Measurements from ENCODE around the gene CARD10. TPM values are rescaled to one million over a fixed set of nuclear protein-coding genes. Genes with fewer than 3 reads are reported as not detected.

Gene CARD10
- total and polyA plus RNA-seq, 4 donors: 7.8 to 14.0 (median 8.4) TPM

- TF ChIP-seq FOXA2 (IDR thresholded peaks at IDR 0.05) (no peak), HNF4A (conservative IDR thresholded peaks at IDR 0.05) (no peak), RAD21 (IDR thresholded peaks at IDR 0.05) (no peak), YY1 (IDR thresholded peaks at IDR 0.05) (no peak), EGR1 (IDR thresholded peaks at IDR 0.05; ENCODE audit: low read depth in 2 of 2) (no peak), RXRA (IDR thresholded peaks at IDR 0.05) (no peak), GABPA (IDR thresholded peaks at IDR 0.05 in 1 of 2, conservative IDR thresholded peaks at IDR 0.05 in 1 of 2) (no peak), FOXA1 (IDR thresholded peaks at IDR 0.05) (no peak), TAF1 (conservative IDR thresholded peaks at IDR 0.05) (no peak), CTCF (IDR thresholded peaks at IDR 0.05; ENCODE audit: low read depth, low read length, missing input control) (no peak)
- TF ChIP-seq, protein P1, sequence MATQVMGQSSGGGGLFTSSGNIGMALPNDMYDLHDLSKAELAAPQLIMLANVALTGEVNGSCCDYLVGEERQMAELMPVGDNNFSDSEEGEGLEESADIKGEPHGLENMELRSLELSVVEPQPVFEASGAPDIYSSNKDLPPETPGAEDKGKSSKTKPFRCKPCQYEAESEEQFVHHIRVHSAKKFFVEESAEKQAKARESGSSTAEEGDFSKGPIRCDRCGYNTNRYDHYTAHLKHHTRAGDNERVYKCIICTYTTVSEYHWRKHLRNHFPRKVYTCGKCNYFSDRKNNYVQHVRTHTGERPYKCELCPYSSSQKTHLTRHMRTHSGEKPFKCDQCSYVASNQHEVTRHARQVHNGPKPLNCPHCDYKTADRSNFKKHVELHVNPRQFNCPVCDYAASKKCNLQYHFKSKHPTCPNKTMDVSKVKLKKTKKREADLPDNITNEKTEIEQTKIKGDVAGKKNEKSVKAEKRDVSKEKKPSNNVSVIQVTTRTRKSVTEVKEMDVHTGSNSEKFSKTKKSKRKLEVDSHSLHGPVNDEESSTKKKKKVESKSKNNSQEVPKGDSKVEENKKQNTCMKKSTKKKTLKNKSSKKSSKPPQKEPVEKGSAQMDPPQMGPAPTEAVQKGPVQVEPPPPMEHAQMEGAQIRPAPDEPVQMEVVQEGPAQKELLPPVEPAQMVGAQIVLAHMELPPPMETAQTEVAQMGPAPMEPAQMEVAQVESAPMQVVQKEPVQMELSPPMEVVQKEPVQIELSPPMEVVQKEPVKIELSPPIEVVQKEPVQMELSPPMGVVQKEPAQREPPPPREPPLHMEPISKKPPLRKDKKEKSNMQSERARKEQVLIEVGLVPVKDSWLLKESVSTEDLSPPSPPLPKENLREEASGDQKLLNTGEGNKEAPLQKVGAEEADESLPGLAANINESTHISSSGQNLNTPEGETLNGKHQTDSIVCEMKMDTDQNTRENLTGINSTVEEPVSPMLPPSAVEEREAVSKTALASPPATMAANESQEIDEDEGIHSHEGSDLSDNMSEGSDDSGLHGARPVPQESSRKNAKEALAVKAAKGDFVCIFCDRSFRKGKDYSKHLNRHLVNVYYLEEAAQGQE (IDR thresholded peaks at IDR 0.05): no peak
- TF ChIP-seq, protein P2, sequence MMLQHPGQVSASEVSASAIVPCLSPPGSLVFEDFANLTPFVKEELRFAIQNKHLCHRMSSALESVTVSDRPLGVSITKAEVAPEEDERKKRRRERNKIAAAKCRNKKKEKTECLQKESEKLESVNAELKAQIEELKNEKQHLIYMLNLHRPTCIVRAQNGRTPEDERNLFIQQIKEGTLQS (IDR thresholded peaks at IDR 0.05): no peak
- Histone ChIP-seq H3K4me1 (ENCODE audit: control insufficient read depth in 4 of 4, insufficient read depth in 4 of 4, low read length in 3 of 4) (peaks cover 0 to 5% (median 2%) of the 10 kb centered on the region in 4 donors), H3K27ac (ENCODE audit: low read depth in 1 of 2, low read length in 2 of 2) (no peak overlapping the region), H3K27me3 (ENCODE audit: control insufficient read depth in 4 of 4, insufficient read depth in 4 of 4, low read length in 3 of 4) (peaks cover 0 to 2% (median 0%) of the 10 kb centered on the region in 4 donors), H3K9ac (ENCODE audit: low read depth in 1 of 2, low read length in 2 of 2) (no peak overlapping the region), H3K36me3 (ENCODE audit: control insufficient read depth in 4 of 4, insufficient read depth in 3 of 4, low read depth in 1 of 4, low read length in 3 of 4) (no peaks in the 10 kb centered on the region), H3K9me3 (ENCODE audit: control insufficient read depth in 4 of 4, low read length in 3 of 4) (no peaks in the 10 kb centered on the region), H3K4me3 (ENCODE audit: low read depth in 1 of 3, low read length in 3 of 3) (no peak overlapping the region)
- DNase-seq (ENCODE audit: low spot score): no peak
- 73% methylated on average over 17 of the region's 17 CpGs for WGBS
Measured at GRCh38 chr22:37456346-37456745, 62.9 kb downstream of the CARD10 start.

GRCh38 chr22:37455896-37456295 lies 63.3 kb downstream of the CARD10 start:
- Histone ChIP-seq H3K27me3 (ENCODE audit: control insufficient read depth in 4 of 4, insufficient read depth in 4 of 4, low read length in 3 of 4) (peaks cover 0 to 2% (median 0%) of the 10 kb centered on the region in 4 donors), H3K9me3 (ENCODE audit: control insufficient read depth in 4 of 4, low read length in 3 of 4) (no peaks in the 10 kb centered on the region), H3K4me1 (ENCODE audit: control insufficient read depth in 4 of 4, insufficient read depth in 4 of 4, low read length in 3 of 4) (peaks cover 0 to 5% (median 2%) of the 10 kb centered on the region in 4 donors), H3K9ac (ENCODE audit: low read depth in 1 of 2, low read length in 2 of 2) (no peak overlapping the region), H3K36me3 (ENCODE audit: control insufficient read depth in 4 of 4, insufficient read depth in 3 of 4, low read depth in 1 of 4, low read length in 3 of 4) (no peaks in the 10 kb centered on the region), H3K4me3 (ENCODE audit: low read depth in 1 of 3, low read length in 3 of 3) (no peak overlapping the region), H3K27ac (ENCODE audit: low read depth in 1 of 2, low read length in 2 of 2) (no peak overlapping the region)
- TF ChIP-seq YY1 (IDR thresholded peaks at IDR 0.05): no peak
- no peak for TF ChIP-seq CTCF (IDR thresholded peaks at IDR 0.05; ENCODE audit: low read depth, low read length, missing input control)
- no peak for TF ChIP-seq HNF4G (IDR thresholded peaks at IDR 0.05)
- TF ChIP-seq RXRA (IDR thresholded peaks at IDR 0.05): no peak
- TF ChIP-seq RAD21 (IDR thresholded peaks at IDR 0.05): no peak
- TF ChIP-seq EGR1 (IDR thresholded peaks at IDR 0.05; ENCODE audit: low read depth in 2 of 2): no peak
- no peak for TF ChIP-seq TAF1 (conservative IDR thresholded peaks at IDR 0.05)
- TF ChIP-seq, protein P1 (IDR thresholded peaks at IDR 0.05): no peak
- TF ChIP-seq GABPA (IDR thresholded peaks at IDR 0.05 in 1 of 2, conservative IDR thresholded peaks at IDR 0.05 in 1 of 2): no peak
- TF ChIP-seq, protein P3, sequence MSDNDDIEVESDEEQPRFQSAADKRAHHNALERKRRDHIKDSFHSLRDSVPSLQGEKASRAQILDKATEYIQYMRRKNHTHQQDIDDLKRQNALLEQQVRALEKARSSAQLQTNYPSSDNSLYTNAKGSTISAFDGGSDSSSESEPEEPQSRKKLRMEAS (IDR thresholded peaks at IDR 0.05): no peak
- TF ChIP-seq SP1 (IDR thresholded peaks at IDR 0.05): no peak
- TF ChIP-seq JUND (IDR thresholded peaks at IDR 0.05): no peak
- TF ChIP-seq NR2F2 (IDR thresholded peaks at IDR 0.05): no peak
- no peak for TF ChIP-seq ZBTB33 (IDR thresholded peaks at IDR 0.05)
- TF ChIP-seq FOXA1 (IDR thresholded peaks at IDR 0.05): no peak
- WGBS: 78% methylated on average over 14 of the region's 14 CpGs
- DNase-seq (ENCODE audit: low spot score): no peak

Data from liver (tissue), 9 donors.